ENCODE data around the gene CSTB.

- TF ChIP-seq CTCF (IDR thresholded peaks at IDR 0.05) (no peak), POLR2A (IDR thresholded peaks at IDR 0.05) (no peak), POLR2AphosphoS5 (IDR thresholded peaks at IDR 0.05) (no peak)
Observed at GRCh38 chr21:43760391-43760958, 15.6 kb downstream of the CSTB start.

All from stomach (tissue), 4 donors.